Loucy (cell line): ENCODE results near the gene VASN.

ENCODE experiments used
- H2AFZ ChIP-seq: fragments of 200-600 bp; sonication (generic); 2 replicates; pipeline ENCODE4 v1.6.0; 2016; ENCODE audit warnings: antibody characterized with exemption, mild to moderate bottlenecking, low read length, moderate library complexity
- H3F3A ChIP-seq: fragments of 200-600 bp; 2 replicates; pipeline ENCODE4 v1.6.0; 2016; ENCODE audit warnings: antibody characterized with exemption, low read depth, mild to moderate bottlenecking
- H3K27me3 ChIP-seq: fragments of 200-600 bp; sonication (generic); 2 replicates; pipeline ENCODE4 v1.6.1; 2014; ENCODE audit warnings: low read length, mild to moderate bottlenecking; ENCODE audit not compliant: insufficient read depth, poor library complexity, severe bottlenecking
- H3K36me3 ChIP-seq: fragments of 200-600 bp; sonication (generic); 2 replicates; pipeline ENCODE4 v1.6.1; 2016; ENCODE audit warnings: low read length; ENCODE audit not compliant: insufficient read depth
- H3K4me1 ChIP-seq: fragments of 200-600 bp; sonication (generic); 2 replicates; pipeline ENCODE4 v1.5.1; 2014; ENCODE audit warnings: low read length, mild to moderate bottlenecking; ENCODE audit not compliant: insufficient read depth, poor library complexity, severe bottlenecking
- H3K4me2 ChIP-seq: fragments of 200-600 bp; sonication (generic); 2 replicates; pipeline ENCODE4 v1.6.0; 2014; ENCODE audit warnings: antibody characterized with exemption, low read length, low read depth, mild to moderate bottlenecking; ENCODE audit not compliant: poor library complexity, severe bottlenecking
- H3K4me3 ChIP-seq: fragments of 200-600 bp; sonication (generic); 2 replicates; pipeline ENCODE4 v1.5.1; 2014; ENCODE audit warnings: low read length, mild to moderate bottlenecking, mixed read lengths; ENCODE audit not compliant: poor library complexity, severe bottlenecking
- H3K79me2 ChIP-seq: fragments of 200-600 bp; sonication (generic); 2 replicates; pipeline ENCODE4 v1.6.1; 2014; ENCODE audit warnings: low read length; ENCODE audit not compliant: insufficient read depth
- H3K9ac ChIP-seq: fragments of 200-600 bp; sonication (generic); 2 replicates; pipeline ENCODE4 v1.6.0; 2014; ENCODE audit warnings: mild to moderate bottlenecking, low read depth, low read length, moderate library complexity; ENCODE audit not compliant: poor library complexity, severe bottlenecking
- H3K9me2 ChIP-seq: fragments of 200-600 bp; sonication (generic); replicated peaks from 2 replicates; pipeline ENCODE4 v1.6.1; 2016; ENCODE audit warnings: low read depth, low read length, mixed read lengths
- H3K9me3 ChIP-seq: fragments of 200-600 bp; sonication (generic); 2 replicates; pipeline ENCODE4 v1.6.1; 2014; ENCODE audit warnings: mild to moderate bottlenecking, antibody characterized with exemption, low read length, low read depth; ENCODE audit not compliant: insufficient read depth
- H4K20me1 ChIP-seq: fragments of 200-600 bp; sonication (generic); 2 replicates; pipeline ENCODE4 v1.6.0; 2014; ENCODE audit warnings: antibody characterized with exemption, low read length, mild to moderate bottlenecking; ENCODE audit not compliant: insufficient read depth, poor library complexity, severe bottlenecking
- EZH2phosphoT487 ChIP-seq: fragments of 200-600 bp; IDR thresholded peaks from 2 replicates; pipeline ENCODE4 v1.6.1; 2018; ENCODE audit warnings: antibody characterized with exemption, mild to moderate bottlenecking, moderate library complexity, borderline replicate concordance
- TF ChIP-seq, protein P1 (sequence below): fragments of 200-600 bp; sonication (generic); conservative IDR thresholded peaks from 2 replicates; pipeline ENCODE4 v1.5.1; 2014; ENCODE audit warnings: mild to moderate bottlenecking, antibody characterized with exemption, low read length

VASN gene

GRCh38 chr16:4419402-4419959 lies 47.8 kb downstream of the VASN start:
- H3K79me2 ChIP-seq = peaks cover 15% of the 10 kb centered on the region
- no peaks in the 10 kb centered on the region for H3K27me3 ChIP-seq
- H3K4me2 ChIP-seq = no peak overlapping the region
- no peak overlapping the region for H3K4me3 ChIP-seq
- no peaks in the 10 kb centered on the region for H3K36me3 ChIP-seq
- H3K9me2 ChIP-seq = no peaks in the 10 kb centered on the region
- no peak overlapping the region for H3K9ac ChIP-seq
- no peaks in the 10 kb centered on the region for H3K9me3 ChIP-seq
- H3F3A ChIP-seq = no peaks in the 10 kb centered on the region
- no peak overlapping the region for H2AFZ ChIP-seq
- H4K20me1 ChIP-seq = peaks cover 12% of the 10 kb centered on the region
- TF ChIP-seq, protein P1, sequence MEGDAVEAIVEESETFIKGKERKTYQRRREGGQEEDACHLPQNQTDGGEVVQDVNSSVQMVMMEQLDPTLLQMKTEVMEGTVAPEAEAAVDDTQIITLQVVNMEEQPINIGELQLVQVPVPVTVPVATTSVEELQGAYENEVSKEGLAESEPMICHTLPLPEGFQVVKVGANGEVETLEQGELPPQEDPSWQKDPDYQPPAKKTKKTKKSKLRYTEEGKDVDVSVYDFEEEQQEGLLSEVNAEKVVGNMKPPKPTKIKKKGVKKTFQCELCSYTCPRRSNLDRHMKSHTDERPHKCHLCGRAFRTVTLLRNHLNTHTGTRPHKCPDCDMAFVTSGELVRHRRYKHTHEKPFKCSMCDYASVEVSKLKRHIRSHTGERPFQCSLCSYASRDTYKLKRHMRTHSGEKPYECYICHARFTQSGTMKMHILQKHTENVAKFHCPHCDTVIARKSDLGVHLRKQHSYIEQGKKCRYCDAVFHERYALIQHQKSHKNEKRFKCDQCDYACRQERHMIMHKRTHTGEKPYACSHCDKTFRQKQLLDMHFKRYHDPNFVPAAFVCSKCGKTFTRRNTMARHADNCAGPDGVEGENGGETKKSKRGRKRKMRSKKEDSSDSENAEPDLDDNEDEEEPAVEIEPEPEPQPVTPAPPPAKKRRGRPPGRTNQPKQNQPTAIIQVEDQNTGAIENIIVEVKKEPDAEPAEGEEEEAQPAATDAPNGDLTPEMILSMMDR = no peak
- no peak for TF ChIP-seq EZH2phosphoT487
- H3K4me1 ChIP-seq = peaks cover 5% of the 10 kb centered on the region

GRCh38 chr16:4420505-4421105 lies 49.0 kb downstream of the VASN start:
- H3K4me1 ChIP-seq = peaks cover 3% of the 10 kb centered on the region
- no peak overlapping the region for H3K9ac ChIP-seq
- H2AFZ ChIP-seq = no peak overlapping the region
- H3K79me2 ChIP-seq = peaks cover 4% of the 10 kb centered on the region
- no peak for TF ChIP-seq EZH2phosphoT487
- TF ChIP-seq, protein P1 = no peak
- no peak overlapping the region for H3K4me2 ChIP-seq
- H3K36me3 ChIP-seq = no peaks in the 10 kb centered on the region
- H3F3A ChIP-seq = no peaks in the 10 kb centered on the region
- no peaks in the 10 kb centered on the region for H3K9me2 ChIP-seq
- H3K27me3 ChIP-seq = no peaks in the 10 kb centered on the region
- H4K20me1 ChIP-seq = peaks cover under 1% of the 10 kb centered on the region
- no peak overlapping the region for H3K4me3 ChIP-seq
- no peaks in the 10 kb centered on the region for H3K9me3 ChIP-seq

DNA sequence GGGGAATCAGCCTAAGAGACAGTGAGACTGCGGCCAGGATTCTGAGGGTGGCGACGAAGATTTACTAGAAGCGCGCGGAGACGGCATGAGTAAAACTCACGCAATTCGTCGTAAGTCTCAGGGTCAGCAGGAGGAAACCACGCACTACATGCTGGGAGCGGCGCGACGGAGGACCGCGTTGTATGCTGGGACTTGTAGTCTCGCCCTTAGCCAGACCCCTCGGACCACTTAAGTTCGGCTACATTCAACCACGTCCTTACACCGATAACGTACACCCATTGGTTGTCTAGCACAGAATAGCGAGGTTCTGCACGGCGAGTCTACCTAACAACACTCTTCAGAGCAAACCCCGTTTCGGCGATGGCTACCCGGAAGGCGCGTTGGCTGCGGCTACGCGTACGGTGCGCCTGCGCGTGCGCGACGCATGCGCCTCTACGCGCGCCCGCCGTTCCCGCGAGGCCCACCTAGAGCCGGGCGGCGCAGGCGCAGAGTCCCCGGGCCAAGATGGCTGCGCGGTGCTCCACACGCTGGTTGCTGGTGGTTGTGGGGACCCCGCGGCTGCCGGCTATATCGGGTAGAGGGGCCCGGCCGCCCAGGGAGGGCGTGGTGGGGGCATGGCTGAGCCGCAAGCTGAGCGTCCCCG lies 53.9 kb downstream of the VASN start, which contains the start of gene DNAJA3:
Gene DNAJA3 (plus strand): TSS at position 491 of the 643 bp plus-strand sequence. CDS start 14 bp downstream, at position 505.
- no peaks in the 10 kb centered on the region for H3K36me3 ChIP-seq
- H3K9me3 ChIP-seq = no peaks in the 10 kb centered on the region
- peaks cover 9% of the 10 kb centered on the region for H4K20me1 ChIP-seq
- H3K4me1 ChIP-seq = peaks cover 7% of the 10 kb centered on the region
- H2AFZ ChIP-seq = peak within 1 kb of the TSS; percentile 96
- H3K4me2 ChIP-seq = peak within 1 kb of the TSS; percentile 94
- no peaks in the 10 kb centered on the region for H3F3A ChIP-seq
- peaks cover 23% of the 10 kb centered on the region for H3K79me2 ChIP-seq
- no peaks in the 10 kb centered on the region for H3K27me3 ChIP-seq
- peak within 1 kb of the TSS; percentile 93 for H3K4me3 ChIP-seq
- H3K9me2 ChIP-seq = no peaks in the 10 kb centered on the region
- H3K9ac ChIP-seq = peak within 1 kb of the TSS; percentile 84
- no peak for TF ChIP-seq EZH2phosphoT487
- TF ChIP-seq, protein P1 = no peak
